Astrocyte (in vitro differentiated cells and primary cell): ENCODE data around the gene DNAH6.

Source experiments
- CTCF ChIP-seq: IDR thresholded peaks from 2 replicates; pipeline ENCODE4 v1.5.1; 2011; ENCODE audit warnings: low read depth, mild to moderate bottlenecking, inconsistent platforms, low read length, moderate library complexity; ENCODE audit not compliant: insufficient read depth
- EZH2 ChIP-seq: IDR thresholded peaks from 2 replicates; pipeline ENCODE4 v1.6.1; 2012; ENCODE audit warnings: mild to moderate bottlenecking, low read length, inconsistent platforms; ENCODE audit not compliant: insufficient read depth

DNA sequence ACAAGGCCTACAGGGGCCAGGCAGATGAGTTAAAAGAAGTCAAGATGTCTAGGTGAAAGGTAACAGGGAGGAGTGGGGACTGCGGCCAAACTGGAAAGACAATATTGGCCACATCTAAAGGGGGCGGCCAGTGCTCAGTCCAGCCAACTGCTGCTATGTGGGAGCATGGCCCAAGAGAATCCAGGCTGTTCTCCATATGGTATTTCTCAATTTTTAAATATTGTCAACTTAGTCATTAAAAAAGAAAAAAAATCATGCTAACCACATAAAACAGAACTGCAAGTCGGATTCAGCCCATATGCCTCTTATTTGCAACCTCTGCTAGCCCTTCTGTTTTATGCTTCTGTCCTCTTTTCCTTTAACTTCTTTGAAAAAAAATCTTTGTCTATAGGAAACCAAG lies 349.8 kb downstream of the DNAH6 start:
- no peak for TF ChIP-seq CTCF
- no peak for TF ChIP-seq EZH2
